HFFc6 (cell line): ENCODE measurements around the gene SH3GL2. TPM values are rescaled to one million over a fixed set of nuclear protein-coding genes. Genes with fewer than 3 reads are reported as not detected.

Experiments used
- DNase-seq: peaks from one replicate; pipeline ENCODE4 v3.0.0-alpha.2; 2018
- H3K27ac Mint-ChIP-seq: 2 replicates; pipeline ENCODE4 v1.8.0; 2020; ENCODE audit warnings: mild to moderate bottlenecking, mixed read lengths
- H3K27me3 Mint-ChIP-seq: 2 replicates; pipeline ENCODE4 v1.8.0; 2021; ENCODE audit warnings: mild to moderate bottlenecking, moderate library complexity, mixed read lengths; ENCODE audit not compliant: insufficient read depth
- H3K36me3 Mint-ChIP-seq: 2 replicates; pipeline ENCODE4 v1.8.0; 2021; ENCODE audit warnings: low read depth, mixed read lengths
- H3K4me1 Mint-ChIP-seq: 2 replicates; pipeline ENCODE4 v1.8.0; 2020; ENCODE audit warnings: low read depth, mixed read lengths
- H3K4me3 Mint-ChIP-seq: 2 replicates; pipeline ENCODE4 v1.8.0; 2020; ENCODE audit warnings: mild to moderate bottlenecking, moderate library complexity, mixed read lengths
- H3K9me3 Mint-ChIP-seq: 2 replicates; pipeline ENCODE4 v1.8.0; 2020; ENCODE audit warnings: mild to moderate bottlenecking, mixed read lengths
- CTCF ChIP-seq: fragments of 200-600 bp; sonication (generic); IDR thresholded peaks from 2 replicates; pipeline ENCODE4 v1.5.0; 2021; ENCODE audit warnings: antibody characterized with exemption, mild to moderate bottlenecking
- total RNA-seq, 6 experiments: library from RNA; stranded (reverse); fragmentation: NEBNext Ultra II Directional; extraction: Animal tissue kit (Norgen Biotek cat#: 25700); gene quantifications; 2 replicates in 1 of 6; 3 replicates in 5 of 6; pipeline ENCODE4 v1.2.3, GENCODE V29; 2021

SH3GL2 gene
- total RNA-seq, 6 experiments from 2014 or later, result not detected

- no peaks in the 10 kb centered on the region for H3K4me1 Mint-ChIP-seq
- H3K9me3 Mint-ChIP-seq, result no peaks in the 10 kb centered on the region
- TF ChIP-seq CTCF, result no peak
- no peak overlapping the region for H3K4me3 Mint-ChIP-seq
- H3K27ac Mint-ChIP-seq, result no peak overlapping the region
- H3K27me3 Mint-ChIP-seq, result peaks cover 2% of the 10 kb centered on the region; the same call in 1 of the 2 replicates
- DNase-seq, result no peak
- no peaks in the 10 kb centered on the region for H3K36me3 Mint-ChIP-seq
Observed at GRCh38 chr9:17734674-17735073, 155.8 kb downstream of the SH3GL2 start.

- no peaks in the 10 kb centered on the region for H3K36me3 Mint-ChIP-seq
- no peak overlapping the region for H3K4me3 Mint-ChIP-seq
- no peak for TF ChIP-seq CTCF
- no peaks in the 10 kb centered on the region for H3K4me1 Mint-ChIP-seq
- no peaks in the 10 kb centered on the region for H3K9me3 Mint-ChIP-seq
- DNase-seq, result no peak
- no peak overlapping the region for H3K27ac Mint-ChIP-seq
- H3K27me3 Mint-ChIP-seq, result peaks cover 2% of the 10 kb centered on the region; the same call in 1 of the 2 replicates
Observed at GRCh38 chr9:17735859-17736258, 157.0 kb downstream of the SH3GL2 start.

- TF ChIP-seq CTCF, result no peak
- no peak overlapping the region for H3K4me3 Mint-ChIP-seq
- DNase-seq, result no peak
- H3K36me3 Mint-ChIP-seq, result no peaks in the 10 kb centered on the region
- H3K27ac Mint-ChIP-seq, result no peak overlapping the region
- H3K27me3 Mint-ChIP-seq, result peaks cover 2% of the 10 kb centered on the region; the same call in 1 of the 2 replicates
- no peaks in the 10 kb centered on the region for H3K9me3 Mint-ChIP-seq
- H3K4me1 Mint-ChIP-seq, result no peaks in the 10 kb centered on the region
Observed at GRCh38 chr9:17739022-17739421, 160.2 kb downstream of the SH3GL2 start.

- no peaks in the 10 kb centered on the region for H3K4me1 Mint-ChIP-seq
- H3K27me3 Mint-ChIP-seq, result peaks cover 2% of the 10 kb centered on the region; the same call in 1 of the 2 replicates
- no peak overlapping the region for H3K27ac Mint-ChIP-seq
- DNase-seq, result no peak
- no peaks in the 10 kb centered on the region for H3K9me3 Mint-ChIP-seq
- no peak for TF ChIP-seq CTCF
- no peaks in the 10 kb centered on the region for H3K36me3 Mint-ChIP-seq
- H3K4me3 Mint-ChIP-seq, result no peak overlapping the region
Observed at GRCh38 chr9:17739736-17740135, 160.9 kb downstream of the SH3GL2 start.

- H3K27ac Mint-ChIP-seq, result no peak overlapping the region
- H3K9me3 Mint-ChIP-seq, result 0 out of 2 replicates have a peak, but pooled peaks cover 5% of the 10 kb centered on the region
- H3K27me3 Mint-ChIP-seq, result peaks cover 2% of the 10 kb centered on the region; the same call in 1 of the 2 replicates
- H3K36me3 Mint-ChIP-seq, result no peaks in the 10 kb centered on the region
- no peak overlapping the region for H3K4me3 Mint-ChIP-seq
- H3K4me1 Mint-ChIP-seq, result no peaks in the 10 kb centered on the region
- DNase-seq, result no peak
- TF ChIP-seq CTCF, result no peak; the same call in 1 of the 2 replicates
Observed at GRCh38 chr9:17742067-17742466, 163.2 kb downstream of the SH3GL2 start.

- H3K27me3 Mint-ChIP-seq, result no peaks in the 10 kb centered on the region; the same call in 1 of the 2 replicates
- no peak overlapping the region for H3K4me3 Mint-ChIP-seq
- no peak overlapping the region for H3K27ac Mint-ChIP-seq
- DNase-seq, result no peak
- H3K4me1 Mint-ChIP-seq, result no peaks in the 10 kb centered on the region
- H3K36me3 Mint-ChIP-seq, result no peaks in the 10 kb centered on the region
- no peak for TF ChIP-seq CTCF
- peaks cover 10% of the 10 kb centered on the region; the same call in 1 of the 2 replicates for H3K9me3 Mint-ChIP-seq
Observed at GRCh38 chr9:17744786-17745185, 165.9 kb downstream of the SH3GL2 start.
